Femur (tissue), 1 donor: ENCODE measurements around the gene CILP2.
A peak's percentile ranks its signal among the peaks of the same experiment; 100 is the strongest.

Source experiments
- DNase-seq: peaks from one replicate; pipeline ENCODE4 v3.0.0-alpha.2; 2017

Gene CILP2

DNA sequence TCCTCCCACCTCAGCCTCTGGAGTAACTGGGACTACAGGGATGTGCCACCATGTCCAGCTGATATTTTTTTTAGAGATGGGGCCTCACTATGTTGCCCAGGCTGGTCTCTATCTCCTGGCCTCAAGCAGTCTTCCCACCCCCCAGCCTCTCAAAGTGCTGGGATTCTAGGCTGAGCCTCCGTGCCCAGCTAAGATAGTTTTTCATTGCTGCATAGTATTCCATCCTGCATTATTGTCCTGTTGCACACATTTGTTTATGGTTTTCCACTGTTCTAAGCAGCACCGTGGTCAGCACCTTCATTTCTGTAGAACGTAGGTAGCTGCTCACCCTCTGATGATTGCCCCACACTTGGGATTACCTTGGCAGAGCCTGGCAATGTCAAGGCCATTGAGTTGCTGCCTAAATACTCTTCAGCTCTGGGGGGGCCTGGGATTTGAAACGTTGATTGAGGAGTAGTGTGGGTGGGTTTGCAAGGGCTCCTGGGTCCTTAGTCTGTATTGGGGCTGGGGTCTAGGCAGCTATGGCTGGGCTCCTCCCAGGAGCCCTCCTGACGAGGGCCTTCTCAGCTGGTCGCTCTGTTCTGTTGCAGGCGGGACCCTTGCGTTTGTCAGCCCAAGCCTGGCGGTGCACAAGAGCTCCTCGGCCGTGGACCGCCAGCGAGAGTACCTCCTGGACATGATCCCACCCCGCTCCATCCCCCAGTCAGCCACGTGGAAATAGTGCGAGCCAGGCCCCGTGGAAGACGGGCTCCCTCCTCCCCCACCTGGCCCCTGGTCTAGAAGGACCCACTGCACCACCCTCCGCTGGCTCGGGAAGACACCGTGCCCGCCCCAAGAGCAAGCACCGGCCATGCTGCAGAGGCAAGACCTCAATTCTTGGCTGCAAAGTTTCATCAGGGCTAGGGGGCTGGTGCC, 33.1 kb upstream of the CILP2 start:
- no peak for DNase-seq

DNA sequence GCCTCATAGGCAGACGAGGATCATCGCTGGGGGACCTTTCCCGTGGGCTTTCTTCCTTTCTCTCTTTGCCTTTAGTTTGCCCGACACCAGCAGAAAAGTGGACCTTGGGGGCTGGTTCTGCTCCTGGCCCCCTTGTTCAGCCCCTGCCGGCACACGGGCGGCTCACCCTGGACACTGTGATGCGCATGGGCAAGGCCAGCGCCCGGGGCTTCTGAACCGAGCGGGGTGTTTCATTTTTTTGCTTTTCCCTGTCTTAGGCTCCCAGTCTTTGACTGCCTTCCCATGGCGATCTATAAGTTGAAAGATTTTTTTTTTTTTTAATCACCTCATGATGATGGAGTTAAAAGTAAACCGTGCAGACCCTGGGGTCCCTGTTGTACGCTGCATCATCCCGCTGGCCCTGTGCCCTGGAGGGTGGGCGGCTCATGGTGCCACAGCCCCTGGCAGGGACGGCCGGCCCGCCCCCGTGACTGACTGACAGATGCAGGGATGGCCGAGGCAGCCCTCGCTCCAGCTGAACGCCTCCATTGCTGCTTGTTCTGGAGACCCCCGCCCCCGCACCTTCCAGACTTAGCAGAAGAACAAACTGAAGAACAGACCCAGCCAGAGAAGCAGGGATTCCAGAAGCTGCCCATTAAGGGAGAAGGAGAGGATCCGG, 32.3 kb upstream of the CILP2 start:
- DNase-seq = no peak

DNA sequence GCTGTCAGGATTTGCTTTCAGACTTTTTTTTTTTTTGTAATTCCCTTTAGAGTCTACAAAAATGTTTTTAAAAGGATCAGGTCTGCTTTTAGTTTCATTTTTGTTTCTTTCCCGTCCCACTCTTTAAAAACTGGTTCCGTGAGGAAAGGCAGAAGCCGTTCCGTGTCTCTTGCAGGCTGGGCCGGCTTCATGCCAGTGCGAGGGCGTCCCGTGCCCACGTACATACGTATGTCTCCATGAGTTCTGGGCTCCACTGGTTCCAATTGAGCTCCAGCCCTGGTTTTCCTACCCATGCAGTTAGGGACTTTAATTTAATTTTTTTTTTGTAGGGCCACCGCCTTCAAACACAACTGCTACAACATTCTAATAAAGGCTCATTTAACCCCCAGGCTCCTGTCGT, 31.5 kb upstream of the CILP2 start:
- no peak for DNase-seq

DNA sequence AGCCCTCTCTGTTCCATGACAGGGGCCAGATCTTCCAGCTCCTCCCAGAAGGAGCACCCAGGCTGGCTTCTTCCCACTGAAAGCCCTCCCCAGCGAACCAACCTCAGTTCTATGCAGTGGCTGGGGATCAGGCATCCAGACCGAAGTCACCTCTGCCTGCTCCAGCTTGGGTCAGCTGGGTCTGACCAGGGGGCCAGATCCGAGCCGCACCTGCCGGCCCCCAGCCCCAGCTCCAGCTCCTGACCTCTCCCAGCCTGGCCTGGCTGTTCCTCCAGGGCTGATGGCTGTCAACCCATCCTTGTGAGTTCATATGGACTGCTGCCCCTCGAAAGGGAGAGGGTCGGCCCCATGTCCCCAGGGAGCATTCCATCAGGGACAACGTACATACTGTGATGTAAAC, 30.7 kb upstream of the CILP2 start:
- DNase-seq = no peak

DNA sequence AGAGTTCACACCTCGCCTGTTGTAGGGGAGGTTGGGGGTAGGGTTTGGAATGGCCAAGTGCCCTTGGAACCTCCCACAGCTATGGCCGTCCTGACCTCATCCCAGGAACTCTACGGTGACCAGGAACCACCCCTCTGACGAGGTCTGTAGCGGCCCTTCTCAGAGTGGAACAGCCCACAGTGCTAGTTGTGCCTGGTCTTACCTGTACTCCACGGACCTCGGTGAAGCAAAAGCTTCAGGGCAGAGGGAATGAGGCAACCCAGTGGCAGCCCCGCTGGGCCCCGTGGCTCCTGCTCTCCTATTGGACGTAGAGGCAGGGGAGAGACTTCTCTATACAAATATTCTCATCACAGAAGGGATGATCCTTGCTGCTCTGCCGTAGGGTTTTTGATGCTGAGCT, 29.8 kb upstream of the CILP2 start:
- no peak for DNase-seq

DNA sequence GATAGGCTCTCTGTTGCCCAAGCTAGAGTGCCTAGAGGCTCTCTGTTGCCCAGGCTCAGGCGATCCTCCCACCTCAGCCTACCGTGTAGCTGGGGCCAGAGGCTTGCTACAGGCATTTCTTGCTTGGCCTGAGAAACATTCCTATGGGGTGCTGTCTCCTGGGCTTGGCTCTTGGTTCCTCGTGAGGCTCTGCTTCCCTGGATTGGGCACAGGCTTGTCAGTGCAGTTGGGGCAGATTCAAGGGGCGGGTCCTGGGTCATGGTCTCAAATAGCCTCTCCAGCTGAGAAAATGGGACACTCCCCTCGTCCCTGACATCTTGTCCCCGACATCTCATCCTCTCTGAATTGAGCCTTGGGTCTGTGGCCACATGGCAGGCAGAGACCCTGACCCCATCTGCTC, 27.6 kb upstream of the CILP2 start:
- DNase-seq = no peak

DNA sequence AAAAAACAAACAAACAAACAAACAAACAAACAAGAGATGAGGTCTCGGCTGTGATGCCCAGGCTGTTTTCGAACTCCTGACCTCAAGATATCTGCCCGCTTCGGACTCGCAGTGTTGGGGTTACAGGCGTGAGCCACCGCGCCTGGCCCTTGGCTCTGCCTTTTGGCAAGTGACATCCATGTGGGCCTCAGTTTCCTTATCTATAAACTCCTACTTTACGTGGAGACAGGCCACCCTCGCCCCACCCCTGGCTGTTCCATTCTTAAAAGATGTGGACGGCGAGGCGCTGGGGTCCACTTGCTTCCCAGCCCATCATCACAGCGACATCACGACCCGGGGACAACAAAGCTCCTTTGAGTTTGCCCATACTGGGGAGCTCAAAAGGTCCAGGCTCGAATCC, 24.4 kb upstream of the CILP2 start:
- no peak for DNase-seq

DNA sequence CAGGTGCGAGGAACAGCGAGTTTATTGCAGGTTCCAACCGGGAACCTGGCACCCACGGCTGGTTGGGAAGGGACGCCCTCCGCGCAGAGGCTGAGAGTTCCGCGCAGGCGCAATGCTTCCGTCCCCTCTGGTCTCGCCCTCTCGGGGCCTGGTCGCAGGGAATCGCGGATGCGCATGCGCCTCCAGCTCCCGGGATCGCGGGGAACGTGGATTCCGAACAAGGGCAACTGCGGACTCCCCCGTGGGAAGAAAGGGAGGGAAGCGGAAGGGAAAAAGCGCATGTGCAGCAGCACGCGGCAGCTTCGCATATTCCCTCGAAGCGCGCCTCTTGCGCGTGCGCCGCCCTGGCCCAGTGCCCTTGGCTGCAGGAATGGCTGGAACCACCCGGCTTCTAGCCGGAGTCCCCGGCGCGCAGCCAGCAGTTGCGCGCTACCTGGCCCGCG, 23.8 kb upstream of the CILP2 start:
- peak; percentile 86 for DNase-seq

DNA sequence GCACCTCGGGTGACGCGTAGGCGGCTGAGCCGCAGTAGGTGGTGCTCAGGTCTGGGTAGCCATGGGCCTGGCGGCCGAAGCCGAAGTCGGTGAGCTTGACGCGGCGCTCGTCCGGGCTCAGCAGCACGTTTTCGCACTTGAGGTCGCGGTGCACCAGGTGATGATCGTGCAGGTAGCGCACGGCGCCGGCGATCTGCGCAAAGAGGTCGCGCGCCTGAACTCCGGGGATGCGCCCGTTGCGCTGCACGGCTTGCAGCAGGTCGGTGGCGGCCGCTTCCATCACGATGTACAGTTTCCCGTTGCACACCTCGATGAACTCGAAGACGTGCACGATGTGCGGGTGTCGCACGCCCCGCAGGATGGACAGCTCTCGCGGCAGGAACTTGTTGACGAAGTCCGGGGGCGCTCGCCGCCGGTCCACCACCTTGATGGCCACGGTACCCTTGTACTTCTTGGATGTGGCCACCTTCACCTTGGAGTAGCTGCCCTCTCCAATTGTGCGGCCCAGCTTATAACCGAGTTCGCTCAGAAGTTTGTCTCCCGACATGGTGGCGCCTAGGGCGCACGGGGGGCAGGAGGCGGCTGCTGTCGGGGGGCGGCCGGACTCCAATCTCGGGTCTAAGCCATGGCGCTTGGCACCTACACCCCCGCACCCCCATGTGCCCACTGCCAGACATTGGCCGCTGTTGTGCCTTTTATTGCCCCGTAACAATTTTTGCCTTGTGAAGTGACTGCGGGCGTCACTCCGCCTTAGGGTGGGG, 23.0 kb upstream of the CILP2 start, which contains the start of gene TSSK6:
TSSK6 (minus strand) TSS at position 668 of the 761 bp plus-strand sequence; CDS start at position 547, 121 bp downstream.
- no peak for DNase-seq

DNA sequence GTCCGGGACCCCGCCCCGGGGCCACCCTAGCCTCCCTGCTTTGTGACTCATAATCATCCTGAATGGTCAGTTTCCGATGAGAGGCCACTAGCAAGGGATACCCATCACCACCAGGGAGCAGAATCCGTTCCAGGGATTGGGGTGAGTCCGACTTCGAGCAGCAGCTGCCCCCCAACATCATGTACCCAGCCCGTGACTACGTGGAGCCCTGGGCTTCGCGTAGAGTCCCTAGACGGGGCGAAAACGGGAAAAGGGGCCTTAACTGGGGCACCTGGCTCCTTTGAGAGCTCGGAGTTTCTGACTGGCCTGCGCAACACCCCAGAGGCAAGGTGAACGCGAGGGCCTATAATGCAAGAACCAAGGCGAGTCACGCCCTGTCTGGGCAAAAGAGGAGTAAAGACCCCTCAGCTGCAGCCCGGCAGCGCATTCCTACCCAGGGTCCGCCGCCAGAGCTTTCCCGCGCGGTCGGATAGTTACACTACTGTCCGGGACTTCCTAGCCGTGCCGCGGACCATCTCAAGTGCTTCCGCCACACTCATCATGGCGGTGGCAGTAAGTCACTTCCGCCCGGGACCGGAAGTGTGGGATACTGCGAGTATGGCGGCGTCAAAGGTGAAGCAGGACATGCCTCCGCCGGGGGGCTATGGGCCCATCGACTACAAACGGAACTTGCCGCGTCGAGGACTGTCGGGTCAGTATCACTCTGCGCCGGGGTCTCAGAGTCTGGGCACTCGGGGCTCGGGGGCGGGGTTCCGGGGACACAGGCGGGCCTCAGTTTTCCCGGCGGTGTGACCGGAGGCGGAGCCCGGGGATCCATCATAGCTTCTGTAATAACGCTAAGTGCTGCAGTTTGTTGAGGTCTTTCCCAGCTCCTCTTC, 22.2 kb upstream of the CILP2 start, which contains the start of gene NDUFA13:
NDUFA13 (plus strand) TSS at position 584 of the 878 bp plus-strand sequence; CDS start at position 598, 14 bp downstream.
- DNase-seq = peak; percentile 97

DNA sequence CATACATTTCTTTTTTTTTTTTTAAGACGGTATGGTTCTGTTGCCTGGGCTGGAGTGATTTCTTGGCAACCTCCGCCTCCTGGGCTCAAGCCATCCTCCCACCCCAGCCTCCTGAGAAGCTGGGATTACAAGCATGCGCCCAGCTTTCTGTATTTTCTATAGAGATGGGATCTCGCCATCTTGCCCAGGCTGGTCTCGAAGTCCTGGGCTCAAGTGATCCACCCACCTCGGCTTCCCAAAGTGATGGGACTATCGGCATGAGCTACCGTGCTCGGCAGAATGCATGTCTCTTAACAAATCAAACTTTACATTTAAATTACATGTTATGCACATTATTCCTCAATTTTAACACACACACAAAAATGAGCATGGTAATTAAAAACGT, 20.8 kb upstream of the CILP2 start:
- no peak for DNase-seq

DNA sequence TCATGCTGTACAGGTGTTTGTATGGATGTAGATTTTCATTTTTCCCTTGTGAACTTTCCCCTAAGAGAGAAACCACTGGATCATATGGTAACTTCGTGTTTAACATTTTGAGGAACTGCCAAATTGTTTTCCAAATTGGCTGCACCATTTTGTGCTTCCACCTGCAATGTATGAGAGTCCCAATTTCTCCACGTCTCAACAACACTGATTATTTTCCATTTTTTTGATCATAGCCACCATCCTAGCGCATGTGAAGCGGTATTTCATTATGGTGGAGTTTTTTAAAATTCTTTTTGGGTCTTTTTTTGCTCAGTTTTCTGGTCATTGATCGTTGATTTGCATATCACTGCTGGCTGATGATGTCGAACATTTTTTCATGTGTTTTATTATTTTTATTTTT, 17.1 kb upstream of the CILP2 start:
- DNase-seq = no peak

DNA sequence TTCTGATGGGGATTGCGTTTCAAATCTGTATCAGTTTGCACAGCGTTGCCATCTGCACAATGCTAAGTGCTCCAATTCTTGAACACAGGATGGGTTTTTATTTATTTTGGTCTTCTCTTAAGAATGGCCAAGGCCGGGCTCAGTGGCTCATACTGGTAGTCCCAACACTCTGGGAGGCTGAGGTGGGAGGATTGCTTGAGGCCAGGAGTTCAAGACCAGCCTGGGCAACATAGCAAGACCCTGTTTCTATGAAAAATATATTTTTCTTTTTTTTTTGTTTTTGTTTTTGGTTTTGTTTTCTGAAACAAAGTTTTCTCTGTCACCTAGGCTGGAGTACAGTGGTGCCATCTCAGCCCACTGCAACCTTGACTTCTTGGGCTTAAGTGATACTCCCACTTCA, 14.9 kb upstream of the CILP2 start:
- no peak for DNase-seq

DNA sequence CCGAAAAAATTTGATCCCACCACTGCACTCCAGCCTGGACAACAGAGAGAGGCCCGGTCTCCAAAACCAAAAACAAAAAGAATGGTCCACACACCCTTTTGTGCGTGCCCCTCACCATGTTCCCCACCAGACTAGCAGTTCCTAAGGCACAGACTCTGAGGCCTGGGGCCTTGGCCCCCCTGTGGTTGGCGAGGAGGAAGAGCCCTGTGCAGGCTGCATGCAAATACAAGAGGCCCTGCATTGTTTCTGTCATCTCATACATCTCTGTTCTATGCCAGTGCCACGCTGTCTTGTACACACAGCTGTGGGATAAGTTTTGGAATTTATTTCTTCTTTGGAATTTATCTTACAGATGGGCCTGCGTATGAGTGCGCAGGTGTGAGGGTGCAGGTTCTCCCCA, 14.0 kb upstream of the CILP2 start:
- DNase-seq = no peak

DNA sequence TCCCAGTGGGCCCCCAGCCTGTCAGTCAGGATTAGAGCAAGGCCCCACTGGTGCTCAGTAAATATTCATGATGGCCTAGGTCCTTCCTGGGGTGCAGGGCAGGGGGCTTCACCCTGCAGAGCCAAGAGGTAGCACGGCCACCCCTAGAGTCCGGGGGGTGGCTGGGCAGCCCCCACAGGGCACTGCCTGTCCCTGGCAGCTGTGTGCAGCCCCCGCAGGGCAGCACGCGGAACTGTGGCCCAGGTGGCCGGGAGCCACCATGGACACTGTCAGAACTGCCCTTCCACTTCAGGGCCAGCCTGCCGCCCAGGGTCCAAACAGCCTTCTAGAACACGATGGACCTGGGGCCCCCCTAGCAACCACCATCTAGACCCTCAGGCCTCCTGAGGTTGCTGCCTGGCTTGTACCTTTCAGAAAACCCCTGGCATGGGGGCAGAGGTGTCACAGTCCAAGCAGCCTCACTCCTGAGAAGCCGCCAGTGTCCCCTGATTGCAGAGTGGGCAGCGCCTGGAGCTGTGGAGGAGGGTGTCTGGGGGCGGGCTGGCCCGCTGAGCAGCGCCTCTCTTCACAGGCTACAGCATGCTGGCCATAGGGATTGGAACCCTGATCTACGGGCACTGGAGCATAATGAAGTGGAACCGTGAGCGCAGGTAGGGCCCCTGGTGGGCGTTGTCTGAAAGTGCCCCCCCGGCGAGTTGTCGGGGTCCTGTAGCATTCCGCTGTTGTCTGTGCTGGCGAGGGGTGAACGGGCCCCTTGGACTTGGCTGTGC, 12.3 kb upstream of the CILP2 start:
- no peak for DNase-seq

DNA sequence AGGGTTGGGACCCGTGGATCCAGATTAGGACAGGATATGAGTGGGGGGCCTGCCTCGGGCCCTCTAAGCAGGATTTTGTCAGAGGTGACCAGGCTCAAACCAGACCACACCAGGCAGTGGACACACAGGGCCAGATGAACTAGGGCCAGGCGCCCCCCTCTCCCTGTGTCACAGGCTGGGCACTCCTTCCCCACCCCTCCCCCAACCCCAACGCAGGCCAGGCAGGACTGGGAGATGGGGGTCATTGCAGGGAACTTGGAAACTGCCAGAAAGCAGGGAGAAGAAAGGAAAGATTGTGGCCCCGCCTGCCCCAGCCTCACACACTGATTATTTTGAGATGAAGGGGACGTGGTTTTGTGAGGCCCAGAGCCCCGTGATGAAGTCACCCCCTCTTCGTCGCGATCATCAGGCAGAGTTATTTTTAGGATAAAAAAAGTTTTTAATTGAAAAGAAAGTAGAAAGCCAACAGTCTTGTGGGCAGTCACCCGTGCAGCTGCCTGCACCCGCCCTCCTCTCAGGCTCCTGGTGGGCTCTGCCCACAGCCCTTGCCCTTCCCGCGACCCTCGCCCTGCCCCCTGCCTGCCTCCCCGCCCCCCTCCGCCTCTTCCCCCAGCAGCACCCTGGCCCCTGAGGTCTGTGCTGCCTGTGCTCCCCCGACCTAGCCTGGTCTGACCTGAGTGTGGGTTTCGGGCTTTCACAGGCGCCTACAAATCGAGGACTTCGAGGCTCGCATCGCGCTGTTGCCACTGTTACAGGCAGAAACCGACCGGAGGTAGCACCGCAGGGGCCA, 11.3 kb upstream of the CILP2 start:
- no peak for DNase-seq

DNA sequence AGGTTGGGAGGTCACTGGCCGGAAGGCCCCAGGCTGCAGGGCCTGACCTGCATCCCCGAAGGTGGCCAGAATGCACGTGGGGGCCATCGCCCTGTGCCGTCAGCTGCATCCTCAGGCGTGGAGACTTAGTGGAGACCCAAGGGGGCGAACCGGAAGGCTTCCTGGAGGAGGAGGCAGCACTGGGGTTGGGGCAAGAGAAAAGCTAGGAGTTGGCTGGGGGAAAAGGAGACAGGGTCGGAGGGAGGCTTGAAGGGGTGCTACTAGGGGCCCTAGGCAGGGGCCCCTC, 10.8 kb upstream of the CILP2 start:
- DNase-seq = no peak

DNA sequence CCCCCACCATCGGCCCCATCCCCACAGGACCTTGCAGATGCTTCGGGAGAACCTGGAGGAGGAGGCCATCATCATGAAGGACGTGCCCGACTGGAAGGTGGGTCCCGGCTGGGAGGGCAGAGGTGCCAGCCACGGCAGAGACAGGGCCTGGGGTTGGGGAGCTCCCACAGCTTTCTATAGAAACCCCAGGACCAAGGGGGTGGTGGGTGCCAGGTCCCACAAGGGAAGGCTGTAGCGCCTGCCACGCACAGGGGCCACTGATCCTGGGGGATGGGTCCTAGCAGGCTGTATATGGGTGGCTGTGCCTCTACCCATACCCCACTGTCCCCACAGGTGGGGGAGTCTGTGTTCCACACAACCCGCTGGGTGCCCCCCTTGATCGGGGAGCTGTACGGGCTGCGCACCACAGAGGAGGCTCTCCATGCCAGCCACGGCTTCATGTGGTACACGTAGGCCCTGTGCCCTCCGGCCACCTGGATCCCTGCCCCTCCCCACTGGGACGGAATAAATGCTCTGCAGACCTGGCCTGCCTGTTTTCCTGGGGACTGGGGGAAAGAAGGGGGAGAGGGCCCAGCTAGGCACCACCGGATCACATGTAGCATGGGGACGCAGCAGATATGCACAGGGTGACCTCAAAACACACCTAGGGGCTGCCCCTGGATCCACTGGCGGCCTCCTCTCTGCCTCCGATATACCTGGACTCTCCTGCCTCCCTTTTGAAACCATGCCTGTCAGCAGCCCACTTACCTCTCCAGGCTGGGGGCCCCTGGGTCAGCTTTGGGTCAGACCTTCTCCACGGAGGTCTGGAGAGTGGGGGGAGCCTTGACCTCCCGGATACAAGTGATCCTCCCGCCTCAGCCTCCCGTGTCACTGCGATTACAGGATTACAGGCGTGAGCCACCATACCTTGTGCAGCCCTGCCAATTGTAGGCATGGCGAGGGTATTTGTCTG, 10.1 kb upstream of the CILP2 start:
- no peak for DNase-seq

DNA sequence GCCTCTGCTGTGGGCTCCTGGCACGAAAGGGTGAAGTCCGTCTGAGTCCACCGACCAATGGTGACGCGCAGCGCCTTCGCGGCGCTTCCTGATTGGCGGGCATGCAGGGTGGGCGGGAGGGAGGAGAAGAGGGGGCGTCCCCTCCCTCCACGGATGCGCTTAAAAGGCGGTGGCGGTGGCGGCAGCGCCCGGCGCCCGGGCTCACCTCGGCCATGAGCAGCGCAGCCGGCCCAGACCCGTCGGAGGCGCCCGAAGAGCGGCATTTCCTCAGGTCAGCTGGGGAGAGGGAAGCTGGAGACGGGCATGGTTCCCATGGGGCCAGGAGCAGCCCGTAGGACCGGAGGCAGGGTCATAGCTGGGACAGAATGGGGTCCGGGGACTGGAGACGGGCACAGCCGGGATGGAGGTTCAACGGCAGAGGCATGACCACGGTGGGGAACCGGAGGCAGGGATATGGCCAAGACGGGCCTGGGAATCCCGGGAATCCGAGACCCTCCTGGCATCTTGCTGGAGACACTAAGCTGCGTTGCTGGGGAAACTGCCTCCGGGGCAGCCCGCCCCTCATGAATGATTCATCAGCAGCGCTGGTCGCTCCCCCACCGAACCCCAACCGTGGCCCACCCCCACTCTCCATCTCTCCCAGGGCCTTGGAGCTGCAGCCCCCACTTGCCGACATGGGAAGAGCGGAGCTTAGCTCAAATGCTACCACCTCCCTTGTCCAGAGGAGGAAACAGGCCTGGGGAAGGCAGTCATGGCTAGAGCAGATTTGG, 9.2 kb upstream of the CILP2 start, which contains the start of gene YJEFN3:
YJEFN3 (plus strand) TSS at position 191 of the 770 bp plus-strand sequence; CDS start at position 213, 22 bp downstream.
- DNase-seq = peak; percentile 53
